Spleen (tissue), 11 donors: ENCODE data around the gene SLC23A3. TPM values are rescaled to one million over a fixed set of nuclear protein-coding genes. Genes with fewer than 3 reads are reported as not detected.

ENCODE experiments used
- DNase-seq: peaks from one replicate; pipeline ENCODE4 v3.0.0-alpha.2; 2020
- H3K27ac ChIP-seq, 8 donors: fragments of 200-600 bp; sonication (generic) in 7 of 8; 1 replicate in 4 of 8; 2 replicates in 4 of 8; pipeline versions ENCODE4 v1.5.0 to v1.8.0; 2016 to 2021; ENCODE audit warnings: inconsistent platforms in 4 of 8, mild to moderate bottlenecking in 4 of 8, moderate library complexity in 1 of 8
- H3K27me3 ChIP-seq, 7 donors: fragments of 200-600 bp; sonication (generic) in 6 of 7; replicated peaks in 1 of 7; 1 replicate in 4 of 7; 2 replicates in 3 of 7; pipeline versions ENCODE4 v1.5.0 to v1.8.0; 2016 to 2021; ENCODE audit warnings: inconsistent platforms in 3 of 7, mild to moderate bottlenecking in 1 of 7
- H3K36me3 ChIP-seq, 6 donors: fragments of 200-600 bp; sonication (generic) in 5 of 6; 1 replicate in 4 of 6; 2 replicates in 2 of 6; pipeline versions ENCODE4 v1.5.0 to v1.8.0; 2016 to 2021; ENCODE audit warnings: inconsistent platforms in 2 of 6
- H3K4me1 ChIP-seq, 6 donors: fragments of 200-600 bp; sonication (generic) in 5 of 6; 1 replicate in 3 of 6; 2 replicates in 3 of 6; pipeline versions ENCODE4 v1.5.0 to v1.8.0; 2016 to 2021; ENCODE audit warnings: inconsistent platforms in 3 of 6
- H3K4me3 ChIP-seq, 8 donors: fragments of 200-600 bp; sonication (generic) in 7 of 8; 1 replicate in 4 of 8; 2 replicates in 4 of 8; pipeline versions ENCODE4 v1.5.0 to v1.8.0; 2016 to 2021; ENCODE audit warnings: inconsistent platforms in 4 of 8, mild to moderate bottlenecking in 4 of 8, moderate library complexity in 2 of 8
- H3K9me3 ChIP-seq, 8 donors: fragments of 200-600 bp; sonication (generic) in 7 of 8; 1 replicate in 4 of 8; 2 replicates in 4 of 8; pipeline versions ENCODE4 v1.5.0 to v1.8.0; 2016 to 2021; ENCODE audit warnings: inconsistent platforms in 4 of 8
- POLR2A ChIP-seq, 3 donors: fragments of 450-650 bp; IDR thresholded peaks; one replicate each; pipeline ENCODE4 v1.5.1; 2017; ENCODE audit warnings: antibody characterized with exemption in 3 of 3, mild to moderate bottlenecking in 1 of 3
- POLR2AphosphoS5 ChIP-seq, 3 donors: sonication (generic); formaldehyde crosslinking; IDR thresholded peaks; one replicate each; pipeline ENCODE4 v1.5.1; 2017; ENCODE audit warnings: antibody characterized with exemption in 3 of 3
- WGBS, 5 donors: extraction: QIAGEN DNeasy Blood & Tissue Kit in 3 of 5; methylation state at CpG; one replicate each; pipeline versions ENCODE4 v1.1.5 to v1.1.7; 2013 to 2018; 5-methylcytosine and 5-hydroxymethylcytosine counted together
- intact Hi-C: fragments of 100-400 bp; cut with DNase I; formaldehyde crosslinking; loops from one replicate; pipeline ENCODE4 v1.15.0; 2023; ENCODE audit warnings: low total_unique reads
- polyA plus RNA-seq, 3 donors: library from polyadenylated mRNA; stranded (reverse); fragments of 200-250 nt; gene quantifications; one replicate each; pipeline ENCODE4 v1.2.1, GENCODE V29; 2013
- total RNA-seq, 7 donors: library from RNA; depleted of rRNA in 3 of 7; stranded (reverse); fragments of >200 nt in 3 of 7; fragmentation: NEBNext Ultra II Directional in 4 of 7; extraction: Animal tissue kit (Norgen Biotek cat#: 25700) in 4 of 7; gene quantifications; one replicate each; pipeline versions ENCODE4 v1.1.0 to v1.2.1, GENCODE V29; 2016 to 2021
- TF ChIP-seq, protein P1 (sequence below), 11 experiments: fragments of 200-600 bp in 7 of 11; fragments of 450-650 bp in 4 of 11; sonication (generic) in 4 of 11; IDR thresholded peaks in 8 of 11; conservative IDR thresholded peaks in 3 of 11; 1 replicate in 7 of 11; 2 replicates in 4 of 11; pipeline versions ENCODE4 v1.4.0 to v1.8.0; 2016 to 2021; ENCODE audit warnings: antibody characterized with exemption in 11 of 11, inconsistent platforms in 4 of 11, mild to moderate bottlenecking in 1 of 11
- donor health status: healthy with polysubstance abuse.
- donor health status: DM: no; HTN: no; CAD: no; lungs with moderate emphysema.
- donor health status: DM: no; HTN: no; CAD: no.
- donor health status: Bipolar disorder and iron deficiency.
- donor health status: healthy.
- donor health status: DM: no; HTN: no; CAD: no.
- donor health status: DM: yes; HTN: yes; CAD: no.

SLC23A3 gene
- total and polyA plus RNA-seq, 10 donors: 1.2 to 5.0 (median 3.0) TPM

DNA sequence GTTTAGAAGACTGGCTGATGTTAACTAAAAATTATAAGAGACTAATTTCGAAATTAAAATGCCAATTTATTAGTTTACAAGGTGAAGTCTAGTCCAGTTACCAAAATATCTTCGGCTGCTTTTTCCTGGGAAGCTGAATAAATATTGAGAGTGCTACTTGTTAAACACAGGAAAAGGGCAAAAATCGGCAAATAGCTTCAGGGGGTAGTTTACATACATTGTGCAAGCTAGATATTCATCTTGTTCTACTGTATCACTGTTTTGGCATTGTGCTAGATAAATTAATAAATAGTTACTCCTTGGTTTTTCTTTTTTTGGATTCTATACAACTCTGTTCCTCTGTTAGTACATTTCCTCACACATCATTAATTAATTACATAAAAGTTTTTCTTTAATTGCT, 38.5 kb downstream of the SLC23A3 start:
- H3K36me3 ChIP-seq: peaks cover 0 to 30% (median 0%) of the 10 kb centered on the region in 6 donors
- no peaks in the 10 kb centered on the region for H3K4me1 ChIP-seq
- TF ChIP-seq POLR2AphosphoS5 (IDR thresholded peaks at IDR 0.05) (no peak), POLR2A (IDR thresholded peaks at IDR 0.05) (no peak)
- TF ChIP-seq, protein P1, sequence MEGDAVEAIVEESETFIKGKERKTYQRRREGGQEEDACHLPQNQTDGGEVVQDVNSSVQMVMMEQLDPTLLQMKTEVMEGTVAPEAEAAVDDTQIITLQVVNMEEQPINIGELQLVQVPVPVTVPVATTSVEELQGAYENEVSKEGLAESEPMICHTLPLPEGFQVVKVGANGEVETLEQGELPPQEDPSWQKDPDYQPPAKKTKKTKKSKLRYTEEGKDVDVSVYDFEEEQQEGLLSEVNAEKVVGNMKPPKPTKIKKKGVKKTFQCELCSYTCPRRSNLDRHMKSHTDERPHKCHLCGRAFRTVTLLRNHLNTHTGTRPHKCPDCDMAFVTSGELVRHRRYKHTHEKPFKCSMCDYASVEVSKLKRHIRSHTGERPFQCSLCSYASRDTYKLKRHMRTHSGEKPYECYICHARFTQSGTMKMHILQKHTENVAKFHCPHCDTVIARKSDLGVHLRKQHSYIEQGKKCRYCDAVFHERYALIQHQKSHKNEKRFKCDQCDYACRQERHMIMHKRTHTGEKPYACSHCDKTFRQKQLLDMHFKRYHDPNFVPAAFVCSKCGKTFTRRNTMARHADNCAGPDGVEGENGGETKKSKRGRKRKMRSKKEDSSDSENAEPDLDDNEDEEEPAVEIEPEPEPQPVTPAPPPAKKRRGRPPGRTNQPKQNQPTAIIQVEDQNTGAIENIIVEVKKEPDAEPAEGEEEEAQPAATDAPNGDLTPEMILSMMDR (IDR thresholded peaks at IDR 0.05 in 8 of 11, conservative IDR thresholded peaks at IDR 0.05 in 3 of 11): no peak
- intact Hi-C loops: no loop called here
- H3K9me3 ChIP-seq: no peaks in the 10 kb centered on the region
- 86 to 95% (median 89%) methylated on average over 3 of the region's 3 CpGs for WGBS, 5 donors
- no peak for DNase-seq
- H3K27ac ChIP-seq: no peak overlapping the region
- H3K4me3 ChIP-seq: no peak overlapping the region
- no peaks in the 10 kb centered on the region for H3K27me3 ChIP-seq

DNA sequence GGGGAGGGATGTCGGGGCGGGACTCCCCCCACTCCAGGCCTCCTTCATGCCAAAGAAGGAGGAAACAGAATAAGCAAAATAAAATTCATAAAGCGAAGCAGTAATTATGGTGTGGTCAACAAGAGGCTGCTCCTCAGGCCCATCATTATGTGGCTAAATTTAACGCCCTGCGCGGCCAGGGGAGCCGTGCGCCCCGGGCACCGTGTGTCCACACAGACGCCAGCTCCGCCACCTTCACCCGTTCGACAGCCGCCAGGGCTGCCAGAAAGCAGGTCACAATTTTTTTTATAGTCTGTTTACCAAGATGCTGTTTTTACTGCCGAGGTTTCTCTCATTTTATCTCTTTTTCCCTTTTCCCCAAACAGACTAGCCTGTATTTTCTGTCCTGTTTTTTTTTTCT, 40.2 kb downstream of the SLC23A3 start:
- Histone ChIP-seq H3K9me3 (no peaks in the 10 kb centered on the region), H3K27ac (no peak overlapping the region), H3K4me1 (peaks cover 0 to 8% (median 0%) of the 10 kb centered on the region in 6 donors), H3K4me3 (no peak overlapping the region), H3K27me3 (no peaks in the 10 kb centered on the region), H3K36me3 (peaks cover 0 to 20% (median 0%) of the 10 kb centered on the region in 6 donors)
- TF ChIP-seq, protein P1 (IDR thresholded peaks at IDR 0.05 in 8 of 11, conservative IDR thresholded peaks at IDR 0.05 in 3 of 11): no peak
- TF ChIP-seq POLR2AphosphoS5 (IDR thresholded peaks at IDR 0.05) (no peak), POLR2A (IDR thresholded peaks at IDR 0.05) (no peak)
- no peak for DNase-seq
- intact Hi-C loops: no loop called here
- WGBS, 5 donors: 96 to 98% (median 97%) methylated on average over 16 of the region's 16 CpGs

DNA sequence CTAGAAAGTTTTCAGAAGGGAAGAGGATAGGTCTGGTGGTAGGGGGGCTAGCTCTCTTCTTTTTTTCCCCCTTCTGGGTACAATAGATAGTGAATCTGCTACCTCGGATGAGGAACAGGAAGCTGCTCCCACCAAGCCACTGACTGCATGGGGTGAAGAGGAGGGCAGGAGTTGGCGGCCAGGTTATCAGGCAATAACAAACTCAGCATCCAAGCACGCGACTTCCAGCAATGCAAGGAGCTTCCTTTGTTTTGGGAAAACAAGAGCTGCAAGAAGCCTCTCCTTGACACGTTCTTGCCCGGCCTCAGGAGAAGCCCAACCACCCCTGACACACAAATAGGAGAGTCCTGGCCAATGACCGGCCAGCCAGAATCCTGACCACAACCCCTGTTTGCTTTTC, 41.4 kb downstream of the SLC23A3 start:
- no peaks in the 10 kb centered on the region for H3K9me3 ChIP-seq
- DNase-seq: no peak
- TF ChIP-seq, protein P1 (IDR thresholded peaks at IDR 0.05 in 8 of 11, conservative IDR thresholded peaks at IDR 0.05 in 3 of 11): no peak
- TF ChIP-seq POLR2AphosphoS5 (IDR thresholded peaks at IDR 0.05) (no peak), POLR2A (IDR thresholded peaks at IDR 0.05) (no peak)
- no peak overlapping the region for H3K27ac ChIP-seq
- peaks cover 0 to 20% (median 0%) of the 10 kb centered on the region in 6 donors for H3K36me3 ChIP-seq
- intact Hi-C loops: no loop called here
- no peak overlapping the region for H3K4me3 ChIP-seq
- WGBS, 5 donors: 37 to 53% (median 50%) methylated on average over 7 of the region's 7 CpGs
- H3K4me1 ChIP-seq: peaks cover 0 to 12% (median 0%) of the 10 kb centered on the region in 6 donors
- H3K27me3 ChIP-seq: no peaks in the 10 kb centered on the region

DNA sequence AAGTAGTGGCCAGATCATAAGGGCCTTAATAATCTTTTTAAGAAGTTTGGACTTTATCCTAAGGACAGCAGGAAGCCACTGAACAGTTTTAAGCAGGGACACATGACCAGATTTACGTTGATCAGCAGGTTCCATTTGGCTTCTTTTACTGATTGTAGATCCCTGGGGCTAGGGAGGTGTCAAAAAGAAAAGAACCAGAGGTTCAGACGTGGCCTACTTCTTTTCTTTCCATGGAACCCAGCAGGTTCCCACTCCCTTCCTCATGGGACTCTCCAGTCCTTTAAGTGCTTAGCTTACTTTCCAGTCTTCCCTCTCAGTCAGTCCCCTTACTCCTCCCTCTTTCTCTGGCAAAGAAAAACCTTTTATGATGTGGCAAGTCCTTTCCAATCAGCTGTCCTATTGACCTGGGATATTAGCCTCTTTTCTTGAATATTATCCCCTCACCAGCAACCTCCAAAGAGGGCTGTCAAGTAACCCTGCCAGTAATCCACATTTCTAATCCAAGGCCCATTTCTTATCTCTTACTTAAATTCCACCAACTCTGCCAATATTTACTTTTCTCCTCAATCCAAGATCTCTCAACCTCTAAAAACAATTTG, 42.7 kb downstream of the SLC23A3 start:
- no peak for DNase-seq
- peaks cover 0 to 22% (median 0%) of the 10 kb centered on the region in 6 donors for H3K36me3 ChIP-seq
- H3K4me3 ChIP-seq: no peak overlapping the region
- intact Hi-C loops: no loop called here
- WGBS, 5 donors: 73 to 87% (median 79%) methylated on average over 2 of the region's 2 CpGs
- no peaks in the 10 kb centered on the region for H3K9me3 ChIP-seq
- no peaks in the 10 kb centered on the region for H3K27me3 ChIP-seq
- H3K4me1 ChIP-seq: peaks cover 0 to 12% (median 0%) of the 10 kb centered on the region in 6 donors
- TF ChIP-seq POLR2AphosphoS5 (IDR thresholded peaks at IDR 0.05): no peak
- TF ChIP-seq, protein P1 (IDR thresholded peaks at IDR 0.05 in 8 of 11, conservative IDR thresholded peaks at IDR 0.05 in 3 of 11): no peak
- no peak for TF ChIP-seq POLR2A (IDR thresholded peaks at IDR 0.05)
- no peak overlapping the region for H3K27ac ChIP-seq
